Measurements from ENCODE around the gene BBIP1. TPM values are rescaled to one million over a fixed set of nuclear protein-coding genes. Genes with fewer than 3 reads are reported as not detected.
"Not testable (repeated sequence)": the region's sequence is repeated elsewhere in the genome, so short reads cannot be mapped to it uniquely, and the experiment has no call there.

Gene BBIP1
- total RNA-seq, 2 donors from 2014 or later: 17.7 to 19.1 TPM

- Histone ChIP-seq H3K4me1 (no peaks in the 10 kb centered on the region), H3K27me3 (no peaks in the 10 kb centered on the region), H3K4me3 (no peak overlapping the region), H3K27ac (no peak overlapping the region), H3K9me3 (no peaks in the 10 kb centered on the region), H3K9ac (ENCODE audit: low read depth in 2 of 2, low read length in 2 of 2) (no peak overlapping the region), H3K36me3 (no peaks in the 10 kb centered on the region)
- no peak for TF ChIP-seq CTCF (IDR thresholded peaks at IDR 0.05)
- no peak for DNase-seq
- intact Hi-C loops (cut with DNase I): no loop called here
Observed at GRCh38 chr10:110916554-110917346, 2.2 kb downstream of the BBIP1 start.

- H3K4me1 ChIP-seq; H3K4me3 ChIP-seq; H3K27me3 ChIP-seq; DNase-seq; H3K9ac ChIP-seq (ENCODE audit: low read depth in 2 of 2, low read length in 2 of 2); intact Hi-C loops (cut with DNase I); H3K9me3 ChIP-seq; H3K36me3 ChIP-seq; H3K27ac ChIP-seq: not testable (repeated sequence)
Observed at GRCh38 chr10:110915600-110915999, 3.4 kb downstream of the BBIP1 start.

GRCh38 chr10:110915035-110915434, 3.9 kb downstream of the BBIP1 start:
- no peak overlapping the region for H3K4me3 ChIP-seq
- H3K27ac ChIP-seq: no peak overlapping the region
- no peaks in the 10 kb centered on the region for H3K9me3 ChIP-seq
- H3K27me3 ChIP-seq: no peaks in the 10 kb centered on the region
- no peak for TF ChIP-seq CTCF (IDR thresholded peaks at IDR 0.05)
- no peaks in the 10 kb centered on the region for H3K4me1 ChIP-seq
- no peak for DNase-seq
- intact Hi-C loops (cut with DNase I): no loop called here
- no peaks in the 10 kb centered on the region for H3K36me3 ChIP-seq
- no peak overlapping the region for H3K9ac ChIP-seq (ENCODE audit: low read depth in 2 of 2, low read length in 2 of 2)

- intact Hi-C loops (cut with DNase I): no loop called here
- no peak overlapping the region for H3K9ac ChIP-seq (ENCODE audit: low read depth in 2 of 2, low read length in 2 of 2)
- H3K4me1 ChIP-seq: no peaks in the 10 kb centered on the region
- H3K9me3 ChIP-seq: no peaks in the 10 kb centered on the region
- H3K4me3 ChIP-seq: no peak overlapping the region
- DNase-seq: no peak
- H3K27ac ChIP-seq: no peak overlapping the region
- no peak for TF ChIP-seq CTCF (IDR thresholded peaks at IDR 0.05)
- no peaks in the 10 kb centered on the region for H3K27me3 ChIP-seq
- H3K36me3 ChIP-seq: no peaks in the 10 kb centered on the region
Observed at GRCh38 chr10:110914431-110914830, 4.5 kb downstream of the BBIP1 start.

- Histone ChIP-seq H3K9ac (ENCODE audit: low read depth in 2 of 2, low read length in 2 of 2) (no peak overlapping the region), H3K27me3 (no peaks in the 10 kb centered on the region), H3K36me3 (no peaks in the 10 kb centered on the region), H3K4me1 (no peaks in the 10 kb centered on the region), H3K4me3 (no peak overlapping the region), H3K9me3 (no peaks in the 10 kb centered on the region), H3K27ac (no peak overlapping the region)
- no peak for TF ChIP-seq CTCF (IDR thresholded peaks at IDR 0.05)
- no peak for DNase-seq
- intact Hi-C loops (cut with DNase I): no loop called here
Observed at GRCh38 chr10:110912374-110912773, 6.6 kb downstream of the BBIP1 start.

GRCh38 chr10:110910138-110910537, 8.8 kb downstream of the BBIP1 start:
- Histone ChIP-seq H3K4me3 (no peak overlapping the region), H3K9me3 (no peaks in the 10 kb centered on the region), H3K27me3 (no peaks in the 10 kb centered on the region), H3K9ac (ENCODE audit: low read depth in 2 of 2, low read length in 2 of 2) (no peak overlapping the region), H3K27ac (no peak overlapping the region), H3K36me3 (no peaks in the 10 kb centered on the region), H3K4me1 (no peaks in the 10 kb centered on the region)
- intact Hi-C loops (cut with DNase I): no loop called here
- DNase-seq: no peak
- TF ChIP-seq CTCF (IDR thresholded peaks at IDR 0.05): no peak

All from colonic mucosa (tissue), 4 donors.